Upper lobe of left lung (tissue), 6 donors: Measurements from ENCODE around the gene CPEB1. TPM values are rescaled to one million over a fixed set of nuclear protein-coding genes. Genes with fewer than 3 reads are reported as not detected.

Experiments
- ATAC-seq, 2 donors: fragments of 200-7000 bp; cut with Tn5 transposase; one replicate each; pipeline ENCODE4 v1.9.1; 2022; ENCODE audit warnings: mild to moderate bottlenecking in 2 of 2, moderate library complexity in 2 of 2; ENCODE audit not compliant: low FRiP score in 2 of 2
- DNase-seq, 2 donors: peaks; one replicate each; pipeline ENCODE4 v3.0.0-alpha.2; 2019 to 2020
- H3K27ac ChIP-seq, 4 donors: fragments of 200-600 bp; sonication (generic); one replicate each; pipeline ENCODE4 v1.5.1; 2016 to 2019
- H3K27me3 ChIP-seq, 4 donors: fragments of 200-600 bp; sonication (generic); one replicate each; pipeline ENCODE4 v1.5.1; 2017 to 2019
- H3K36me3 ChIP-seq, 4 donors: fragments of 200-600 bp; sonication (generic); one replicate each; pipeline ENCODE4 v1.5.1; 2016 to 2019
- H3K4me1 ChIP-seq, 4 donors: fragments of 200-600 bp; sonication (generic); one replicate each; pipeline ENCODE4 v1.5.1; 2018 to 2019
- H3K4me3 ChIP-seq, 4 donors: fragments of 200-600 bp; sonication (generic); one replicate each; pipeline ENCODE4 v1.5.1; 2017 to 2019; ENCODE audit warnings: mild to moderate bottlenecking in 2 of 4, moderate library complexity in 1 of 4
- H3K9me3 ChIP-seq, 4 donors: fragments of 200-600 bp; sonication (generic); one replicate each; pipeline ENCODE4 v1.5.1; 2018 to 2019
- EP300 ChIP-seq, 4 donors: sonication (generic); formaldehyde crosslinking; IDR thresholded peaks; one replicate each; pipeline ENCODE4 v1.5.1; 2017; ENCODE audit warnings: antibody characterized with exemption in 4 of 4, control low read depth in 2 of 4
- POLR2A ChIP-seq, 4 donors: fragments of 450-650 bp; IDR thresholded peaks; one replicate each; pipeline ENCODE4 v1.5.1; 2016 to 2017; ENCODE audit warnings: antibody characterized with exemption in 4 of 4, mild to moderate bottlenecking in 2 of 4
- POLR2AphosphoS5 ChIP-seq, 2 donors: sonication (generic); formaldehyde crosslinking; IDR thresholded peaks; one replicate each; pipeline ENCODE4 v1.5.1; 2017; ENCODE audit warnings: antibody characterized with exemption in 2 of 2
- WGBS, 2 donors: methylation state at CpG; one replicate each; pipeline ENCODE4 v1.1.5; 2017 to 2018; 5-methylcytosine and 5-hydroxymethylcytosine counted together
- total RNA-seq, 6 donors: library from RNA; depleted of rRNA in 4 of 6; stranded (reverse); fragments of >200 nt in 4 of 6; gene quantifications; one replicate each; pipeline versions ENCODE4 v1.1.0 to v1.2.1, GENCODE V29; 2016 to 2021
- TF ChIP-seq, protein P1 (sequence below), 6 experiments: fragments of 450-650 bp in 4 of 6; fragments of 200-600 bp in 2 of 6; sonication (generic) in 2 of 6; IDR thresholded peaks; one replicate each; pipeline ENCODE4 v1.5.1; 2016 to 2019; ENCODE audit warnings: antibody characterized with exemption in 6 of 6
- donor health status: DM: no; HTN: no; CAD: no; lungs with moderate emphysema.
- donor health status: DM: no; HTN: yes; CAD: no; lungs with severe emphysema.

Gene CPEB1
- total RNA-seq, 6 donors from 2014 or later: 0.76 to 3.4 (median 1.7) TPM

DNA sequence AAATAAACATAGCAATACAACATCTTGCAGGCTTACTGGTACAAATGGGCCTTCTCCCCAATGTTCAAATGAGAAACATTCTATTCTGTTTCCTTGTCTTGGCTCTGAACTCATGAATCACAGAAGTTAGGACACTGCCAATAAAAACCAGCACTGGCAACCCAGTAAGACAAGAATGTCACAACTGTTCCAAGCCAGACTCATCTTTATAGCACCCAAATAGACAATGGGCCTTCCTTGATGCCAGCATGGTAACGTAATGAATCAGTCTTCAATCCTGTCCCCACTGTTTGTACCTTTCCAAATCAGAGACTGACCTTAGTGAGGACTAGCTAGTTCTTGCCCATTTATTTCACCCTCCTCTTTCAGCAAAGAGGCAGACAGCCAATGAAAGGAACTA is 92.8 kb downstream of the CPEB1 start:
- Histone ChIP-seq H3K4me1 (no peaks in the 10 kb centered on the region), H3K36me3 (no peaks in the 10 kb centered on the region), H3K4me3 (no peak overlapping the region), H3K27me3 (no peaks in the 10 kb centered on the region), H3K9me3 (no peaks in the 10 kb centered on the region), H3K27ac (no peak overlapping the region)
- DNase-seq (no peak), ATAC-seq (no peak)
- no peak for TF ChIP-seq EP300 (IDR thresholded peaks at IDR 0.05)
- TF ChIP-seq POLR2A (IDR thresholded peaks at IDR 0.05): no peak
- TF ChIP-seq, protein P1, sequence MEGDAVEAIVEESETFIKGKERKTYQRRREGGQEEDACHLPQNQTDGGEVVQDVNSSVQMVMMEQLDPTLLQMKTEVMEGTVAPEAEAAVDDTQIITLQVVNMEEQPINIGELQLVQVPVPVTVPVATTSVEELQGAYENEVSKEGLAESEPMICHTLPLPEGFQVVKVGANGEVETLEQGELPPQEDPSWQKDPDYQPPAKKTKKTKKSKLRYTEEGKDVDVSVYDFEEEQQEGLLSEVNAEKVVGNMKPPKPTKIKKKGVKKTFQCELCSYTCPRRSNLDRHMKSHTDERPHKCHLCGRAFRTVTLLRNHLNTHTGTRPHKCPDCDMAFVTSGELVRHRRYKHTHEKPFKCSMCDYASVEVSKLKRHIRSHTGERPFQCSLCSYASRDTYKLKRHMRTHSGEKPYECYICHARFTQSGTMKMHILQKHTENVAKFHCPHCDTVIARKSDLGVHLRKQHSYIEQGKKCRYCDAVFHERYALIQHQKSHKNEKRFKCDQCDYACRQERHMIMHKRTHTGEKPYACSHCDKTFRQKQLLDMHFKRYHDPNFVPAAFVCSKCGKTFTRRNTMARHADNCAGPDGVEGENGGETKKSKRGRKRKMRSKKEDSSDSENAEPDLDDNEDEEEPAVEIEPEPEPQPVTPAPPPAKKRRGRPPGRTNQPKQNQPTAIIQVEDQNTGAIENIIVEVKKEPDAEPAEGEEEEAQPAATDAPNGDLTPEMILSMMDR (IDR thresholded peaks at IDR 0.05): no peak
- 70 to 88% methylated on average over 1 of the region's 1 CpG for WGBS, 2 donors

DNA sequence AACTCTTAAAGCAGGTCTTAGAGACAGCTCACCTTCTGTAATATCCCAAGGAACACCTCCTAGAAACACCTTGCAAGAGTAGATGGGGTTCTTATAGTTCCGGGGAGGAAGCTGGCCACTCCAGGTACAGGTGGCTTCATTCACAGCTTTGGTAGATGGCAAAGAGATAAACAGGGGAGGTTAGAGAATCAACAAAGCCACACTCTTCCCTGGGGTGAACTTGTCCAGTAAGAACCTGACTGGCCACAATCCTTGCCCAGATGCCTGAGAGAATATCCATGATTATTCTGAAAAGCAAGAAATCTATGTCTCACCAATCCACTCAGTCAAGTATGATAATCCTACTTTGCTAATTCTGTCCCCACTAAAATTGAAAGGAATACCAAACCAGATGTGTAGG is 93.3 kb downstream of the CPEB1 start:
- Histone ChIP-seq H3K27me3 (no peaks in the 10 kb centered on the region), H3K4me1 (no peaks in the 10 kb centered on the region), H3K27ac (no peak overlapping the region), H3K4me3 (no peak overlapping the region), H3K9me3 (no peaks in the 10 kb centered on the region), H3K36me3 (no peaks in the 10 kb centered on the region)
- WGBS, 2 donors: 89% methylated on average over 1 of the region's 1 CpG; no CpG with 5 or more reads in 1 of the 2 donors
- ATAC-seq (no peak), DNase-seq (no peak)
- TF ChIP-seq, protein P1 (IDR thresholded peaks at IDR 0.05): no peak
- TF ChIP-seq EP300 (IDR thresholded peaks at IDR 0.05): no peak
- TF ChIP-seq POLR2A (IDR thresholded peaks at IDR 0.05): no peak
- TF ChIP-seq POLR2AphosphoS5 (IDR thresholded peaks at IDR 0.05): no peak

DNA sequence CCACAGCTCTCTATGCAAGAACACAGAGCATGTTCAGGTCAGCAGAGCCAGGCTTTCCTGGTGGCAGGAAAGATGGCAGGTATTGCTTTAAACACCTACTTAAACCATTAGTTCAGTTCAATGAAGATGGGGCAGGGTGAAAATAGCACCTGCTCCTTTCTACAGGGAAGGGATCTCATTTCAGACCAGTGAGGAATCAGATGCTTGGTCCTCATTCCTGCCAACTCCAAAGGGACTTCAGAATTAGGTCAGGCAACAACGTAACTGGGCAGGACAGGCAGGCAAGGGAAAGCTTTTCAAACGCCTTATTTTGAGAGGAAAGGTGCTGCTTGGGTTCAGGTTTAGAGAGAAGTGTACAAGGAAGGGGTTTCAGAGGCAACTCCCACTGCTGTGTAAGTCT is 94.3 kb downstream of the CPEB1 start:
- Histone ChIP-seq H3K9me3 (no peaks in the 10 kb centered on the region), H3K36me3 (no peaks in the 10 kb centered on the region), H3K4me1 (no peaks in the 10 kb centered on the region), H3K4me3 (no peak overlapping the region), H3K27ac (no peak overlapping the region), H3K27me3 (no peaks in the 10 kb centered on the region)
- ATAC-seq (no peak), DNase-seq (no peak)
- no peak for TF ChIP-seq EP300 (IDR thresholded peaks at IDR 0.05)
- TF ChIP-seq POLR2A (IDR thresholded peaks at IDR 0.05): no peak
- TF ChIP-seq POLR2AphosphoS5 (IDR thresholded peaks at IDR 0.05): no peak
- TF ChIP-seq, protein P1 (IDR thresholded peaks at IDR 0.05): no peak
- WGBS, 2 donors: 76 to 77% methylated on average over 2 of the region's 2 CpGs

DNA sequence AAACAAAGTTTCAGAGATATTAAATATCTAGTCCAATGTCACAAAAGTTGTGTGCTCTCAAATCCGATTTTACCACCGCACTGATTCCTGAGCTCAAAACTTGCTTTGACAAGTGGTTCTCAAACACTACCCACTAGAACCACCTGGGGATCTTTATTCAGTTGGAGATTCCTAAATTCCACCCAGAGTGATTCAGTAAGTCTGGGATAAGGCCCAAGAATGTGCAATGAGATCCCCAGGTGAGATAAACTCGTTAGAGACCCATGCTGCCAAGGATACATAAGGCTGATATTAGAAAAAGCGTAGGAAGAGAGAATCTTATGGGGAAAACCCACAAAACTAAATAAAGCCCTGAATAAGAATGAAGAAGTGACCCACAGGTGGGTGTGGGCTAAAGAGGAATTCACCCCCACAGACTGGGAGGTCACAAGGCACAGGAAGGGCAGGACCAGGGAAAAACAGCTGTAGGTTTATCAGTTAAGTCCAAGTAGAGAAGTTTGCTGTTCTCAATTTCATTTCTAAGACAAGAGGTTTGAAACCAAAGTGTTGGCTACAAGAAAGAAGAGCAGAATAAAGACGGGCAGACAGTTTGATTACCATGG is 95.4 kb downstream of the CPEB1 start:
- Histone ChIP-seq H3K9me3 (no peaks in the 10 kb centered on the region), H3K4me1 (no peaks in the 10 kb centered on the region), H3K27ac (no peak overlapping the region), H3K4me3 (no peak overlapping the region), H3K27me3 (no peaks in the 10 kb centered on the region), H3K36me3 (no peaks in the 10 kb centered on the region)
- WGBS, 2 donors: 65 to 73% methylated on average over 5 of the region's 5 CpGs
- TF ChIP-seq POLR2A (IDR thresholded peaks at IDR 0.05) (no peak), EP300 (IDR thresholded peaks at IDR 0.05) (no peak), POLR2AphosphoS5 (IDR thresholded peaks at IDR 0.05) (no peak)
- TF ChIP-seq, protein P1 (IDR thresholded peaks at IDR 0.05): no peak
- ATAC-seq (no peak), DNase-seq (no peak)

DNA sequence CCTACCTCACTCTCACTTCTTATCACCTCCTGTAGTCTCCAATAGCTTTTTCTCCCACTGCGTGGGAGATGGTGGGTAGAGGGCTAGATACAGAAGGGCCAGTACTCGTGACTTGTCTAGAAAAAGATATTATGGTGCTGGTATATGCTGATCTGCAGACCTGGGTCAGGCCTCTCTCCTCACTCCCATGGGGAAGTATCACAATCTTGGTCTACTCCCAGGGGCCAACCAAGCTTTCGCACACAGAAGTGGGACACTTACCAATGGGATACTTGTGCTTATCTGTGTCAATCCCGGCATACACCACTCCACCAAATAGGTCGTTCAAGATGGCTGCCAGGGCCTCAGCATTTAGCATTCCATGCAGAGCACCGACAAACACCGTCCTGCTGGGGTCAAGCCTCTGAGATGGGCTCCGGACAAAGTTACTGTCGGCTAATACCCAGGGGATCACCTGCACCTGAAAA is 97.9 kb downstream of the CPEB1 start:
- Histone ChIP-seq H3K4me1 (no peaks in the 10 kb centered on the region), H3K9me3 (no peaks in the 10 kb centered on the region), H3K27ac (no peak overlapping the region), H3K27me3 (no peaks in the 10 kb centered on the region), H3K4me3 (no peak overlapping the region), H3K36me3 (no peaks in the 10 kb centered on the region)
- ATAC-seq (no peak), DNase-seq (no peak)
- TF ChIP-seq POLR2A (IDR thresholded peaks at IDR 0.05) (no peak), POLR2AphosphoS5 (IDR thresholded peaks at IDR 0.05) (no peak), EP300 (IDR thresholded peaks at IDR 0.05) (no peak)
- TF ChIP-seq, protein P1 (IDR thresholded peaks at IDR 0.05): no peak
- WGBS, 2 donors: 87 to 92% methylated on average over 7 to 9 of the region's 9 CpGs
